CD4-positive, alpha-beta T cell (primary cell): ENCODE measurements around the gene MCRIP2. TPM values are rescaled to one million over a fixed set of nuclear protein-coding genes. Genes with fewer than 3 reads are reported as not detected.
A peak's percentile ranks its signal among the peaks of the same experiment; 100 is the strongest.

Experiments
- ATAC-seq: fragments of 200-7000 bp; cut with Tn5 transposase; one replicate; pipeline ENCODE4 v1.10.0; 2022; ENCODE audit warnings: mild to moderate bottlenecking; ENCODE audit not compliant: poor library complexity
- CTCF ChIA-PET: fragments of 350-600 bp; sonication (Branson Sonifier 250); formaldehyde crosslinking; loops from one replicate; lab custom pipeline; 2021; ENCODE audit warnings: antibody characterized with exemption, inconsistent platforms; lab: Charles Lee
- POLR2A ChIA-PET: fragments of 350-600 bp; sonication (Branson Sonifier 250); formaldehyde crosslinking; loops from one replicate; lab custom pipeline; 2021; ENCODE audit warnings: antibody characterized with exemption, inconsistent platforms; lab: Charles Lee
- DNase-seq, 14 experiments: peaks; one replicate each; pipeline ENCODE4 v3.0.0-alpha.2; 2013 to 2020; ENCODE audit warnings: mixed read lengths in 2 of 14
- H3K27ac ChIP-seq, 2 donors: one replicate each; pipeline versions ENCODE4 v1.5.1 to v1.7.0; 2013; ENCODE audit warnings: low read length in 2 of 2, low read depth in 1 of 2, mild to moderate bottlenecking in 1 of 2
- H3K27me3 ChIP-seq, 2 experiments: 1 replicate in 1 of 2; 2 replicates in 1 of 2; pipeline versions ENCODE4 v1.6.1 to v1.7.0; 2013; ENCODE audit warnings: low read length in 2 of 2, control low read depth in 1 of 2, mild to moderate bottlenecking in 1 of 2, moderate library complexity in 1 of 2; ENCODE audit not compliant: insufficient read depth in 2 of 2, control insufficient read depth in 1 of 2
- H3K36me3 ChIP-seq: one replicate; pipeline ENCODE4 v1.6.1; 2013; ENCODE audit warnings: low read length, control low read depth; ENCODE audit not compliant: insufficient read depth
- H3K4me1 ChIP-seq: one replicate; pipeline ENCODE4 v1.6.1; 2013; ENCODE audit warnings: low read length, control low read depth; ENCODE audit not compliant: insufficient read depth
- H3K4me3 ChIP-seq: one replicate; pipeline ENCODE4 v1.5.1; 2013; ENCODE audit warnings: mild to moderate bottlenecking, low read length, moderate library complexity
- H3K9me3 ChIP-seq, 2 experiments: 1 replicate in 1 of 2; 2 replicates in 1 of 2; pipeline versions ENCODE4 v1.6.1 to v1.7.0; 2013; ENCODE audit warnings: low read length in 2 of 2, mild to moderate bottlenecking in 2 of 2, control low read depth in 1 of 2, moderate library complexity in 1 of 2; ENCODE audit not compliant: control insufficient read depth in 1 of 2, insufficient read depth in 1 of 2
- H3K27ac Mint-ChIP-seq: one replicate; pipeline ENCODE4 v1.8.0; 2020; ENCODE audit warnings: mixed read lengths
- H3K27me3 Mint-ChIP-seq: one replicate; pipeline ENCODE4 v1.8.0; 2021; ENCODE audit warnings: mixed read lengths
- H3K36me3 Mint-ChIP-seq: one replicate; pipeline ENCODE4 v1.8.0; 2021; ENCODE audit warnings: low read depth, mixed read lengths
- H3K4me1 Mint-ChIP-seq: one replicate; pipeline ENCODE4 v1.8.0; 2021; ENCODE audit warnings: low read depth, mixed read lengths
- H3K4me3 Mint-ChIP-seq: one replicate; pipeline ENCODE4 v1.8.0; 2020; ENCODE audit warnings: mild to moderate bottlenecking, mixed read lengths
- H3K9me3 Mint-ChIP-seq: one replicate; pipeline ENCODE4 v1.8.0; 2020; ENCODE audit warnings: mixed read lengths
- intact Hi-C, 2 experiments: fragments of 100-400 bp; cut with DNase I in 1 of 2; cut with micrococcal nuclease in 1 of 2; formaldehyde crosslinking; loops; one replicate each; pipeline versions ENCODE4 v1.15.1 to v1.9.0; 2023 to 2025; cut with DNase I, micrococcal nuclease
- total RNA-seq, 174 experiments: library from RNA in 2 of 174; stranded (reverse) in 2 of 174; gene quantifications; one replicate each; pipeline ENCODE4 v1.2.3 and lab custom pipeline; 2021 to 2026
- TF ChIP-seq, protein P1 (sequence below): fragments of 200-600 bp; IDR thresholded peaks from one replicate; pipeline ENCODE4 v1.8.0; 2022; ENCODE audit warnings: antibody characterized with exemption, mild to moderate bottlenecking

The MCRIP2 gene
- total RNA-seq, 2 experiments from 2014 or later: 11.4 to 14.6 TPM

GRCh38 chr16:680967-681745 lies 39.5 kb downstream of the MCRIP2 start:
- H3K4me1 Mint-ChIP-seq: peaks cover 20% of the 10 kb centered on the region

GRCh38 chr16:681746-682427 lies 40.3 kb downstream of the MCRIP2 start:
- peaks cover 17% of the 10 kb centered on the region for H3K4me1 Mint-ChIP-seq
- CTCF ChIA-PET: no interaction called here
- intact Hi-C loops: no loop called here
- H3K36me3 ChIP-seq: peaks cover 27% of the 10 kb centered on the region
- H3K36me3 Mint-ChIP-seq: peaks cover 19% of the 10 kb centered on the region
- H3K9me3 ChIP-seq: no peaks in the 10 kb centered on the region
- H3K27me3 ChIP-seq: peaks cover 0 to 1% of the 10 kb centered on the region in 2 experiments
- TF ChIP-seq, protein P1, sequence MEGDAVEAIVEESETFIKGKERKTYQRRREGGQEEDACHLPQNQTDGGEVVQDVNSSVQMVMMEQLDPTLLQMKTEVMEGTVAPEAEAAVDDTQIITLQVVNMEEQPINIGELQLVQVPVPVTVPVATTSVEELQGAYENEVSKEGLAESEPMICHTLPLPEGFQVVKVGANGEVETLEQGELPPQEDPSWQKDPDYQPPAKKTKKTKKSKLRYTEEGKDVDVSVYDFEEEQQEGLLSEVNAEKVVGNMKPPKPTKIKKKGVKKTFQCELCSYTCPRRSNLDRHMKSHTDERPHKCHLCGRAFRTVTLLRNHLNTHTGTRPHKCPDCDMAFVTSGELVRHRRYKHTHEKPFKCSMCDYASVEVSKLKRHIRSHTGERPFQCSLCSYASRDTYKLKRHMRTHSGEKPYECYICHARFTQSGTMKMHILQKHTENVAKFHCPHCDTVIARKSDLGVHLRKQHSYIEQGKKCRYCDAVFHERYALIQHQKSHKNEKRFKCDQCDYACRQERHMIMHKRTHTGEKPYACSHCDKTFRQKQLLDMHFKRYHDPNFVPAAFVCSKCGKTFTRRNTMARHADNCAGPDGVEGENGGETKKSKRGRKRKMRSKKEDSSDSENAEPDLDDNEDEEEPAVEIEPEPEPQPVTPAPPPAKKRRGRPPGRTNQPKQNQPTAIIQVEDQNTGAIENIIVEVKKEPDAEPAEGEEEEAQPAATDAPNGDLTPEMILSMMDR: no peak
- no peak overlapping the region for H3K4me3 ChIP-seq
- ATAC-seq: no peak
- H3K4me3 Mint-ChIP-seq: peak overlapping the region; percentile 83
- POLR2A ChIA-PET: interaction anchor here (1.2 to 4.8 kb wide), 8 partner anchors 8 to 299 kb away, joined by 3 to 55 read pairs (median 6); partner anchors contain the start of genes METTL26, RHOT2, SOX8 and WDR24
- H3K4me1 ChIP-seq: peaks cover 71% of the 10 kb centered on the region
- H3K9me3 Mint-ChIP-seq: no peaks in the 10 kb centered on the region
- DNase-seq: peak in 1 of 14 experiments; percentile 42
- no peaks in the 10 kb centered on the region for H3K27me3 Mint-ChIP-seq
- H3K27ac ChIP-seq: no peak overlapping the region
- H3K27ac Mint-ChIP-seq: peak overlapping the region; percentile 70

More at GRCh38 chr16:680967-681745, 39.5 kb downstream of the MCRIP2 start:
- CTCF ChIA-PET: no interaction called here
- H3K36me3 Mint-ChIP-seq: peaks cover 19% of the 10 kb centered on the region
- ATAC-seq: no peak
- POLR2A ChIA-PET: interaction anchor here (1.0 to 4.8 kb wide), 14 partner anchors 8 to 1524 kb away, joined by 3 to 55 read pairs (median 5); partner anchors contain the start of genes ANTKMT, METTL26, MLST8 and RHOT2
- peak overlapping the region; percentile 76 for H3K4me3 ChIP-seq
- DNase-seq: no peak
- TF ChIP-seq, protein P1: no peak
- H3K4me1 ChIP-seq: peaks cover 74% of the 10 kb centered on the region
- H3K27me3 Mint-ChIP-seq: no peaks in the 10 kb centered on the region
- peaks cover 20% of the 10 kb centered on the region for H3K36me3 ChIP-seq
- peak overlapping the region; percentile 41 to 53 for H3K27ac ChIP-seq
- H3K27me3 ChIP-seq: peaks cover 5% of the 10 kb centered on the region in 2 experiments
- H3K4me3 Mint-ChIP-seq: peak overlapping the region; percentile 83
- peak overlapping the region; percentile 70 for H3K27ac Mint-ChIP-seq
- no peaks in the 10 kb centered on the region for H3K9me3 Mint-ChIP-seq
- H3K9me3 ChIP-seq: no peaks in the 10 kb centered on the region
- intact Hi-C loops: no loop called here

DNA sequence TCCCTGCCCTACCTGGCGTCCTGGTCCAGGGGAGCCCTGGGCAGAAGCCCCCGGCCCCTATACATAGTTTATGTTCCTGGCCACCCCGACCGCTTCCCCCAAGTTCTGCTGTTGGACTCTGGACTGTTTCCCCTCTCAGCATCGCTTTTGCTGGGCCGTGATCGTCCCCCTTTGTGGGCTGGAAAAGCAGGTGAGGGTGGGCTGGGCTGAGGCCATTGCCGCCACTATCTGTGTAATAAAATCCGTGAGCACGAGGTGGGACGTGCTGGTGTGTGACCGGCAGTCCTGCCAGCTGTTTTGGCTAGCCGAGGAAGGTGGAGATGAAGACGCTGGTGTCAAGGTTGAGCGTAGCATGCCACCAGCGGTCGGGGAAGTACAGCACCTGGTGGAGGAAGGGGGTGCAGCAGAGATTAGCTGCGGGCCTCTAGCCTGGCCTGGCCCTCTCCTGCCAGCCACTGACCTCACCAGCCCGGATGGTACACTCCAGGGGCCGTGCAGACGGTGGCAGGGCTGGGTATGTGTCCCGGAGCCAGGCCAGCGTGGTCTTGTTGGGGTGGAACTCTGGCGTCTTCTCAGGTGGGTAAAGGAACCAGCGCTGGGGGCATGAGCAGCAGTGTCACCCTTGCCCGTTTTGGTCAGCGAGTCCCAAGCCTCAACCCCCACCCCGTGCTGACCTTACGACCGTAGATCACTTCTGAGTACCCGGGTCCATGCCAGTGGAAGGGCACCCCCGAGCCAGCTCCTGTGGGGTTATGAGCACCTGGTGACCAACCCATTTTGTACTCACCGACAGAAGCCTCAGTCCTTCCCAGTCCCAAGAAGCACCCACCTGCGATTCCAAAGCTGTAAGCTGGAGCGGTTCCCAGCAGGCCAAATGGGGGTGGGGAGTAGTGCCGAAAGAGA lies 41.1 kb downstream of the MCRIP2 start:
- CTCF ChIA-PET: no interaction called here
- intact Hi-C loops: no loop called here
- H3K27me3 Mint-ChIP-seq: no peaks in the 10 kb centered on the region
- H3K27me3 ChIP-seq: no peaks in the 10 kb centered on the region
- H3K4me3 ChIP-seq: no peak overlapping the region
- no peaks in the 10 kb centered on the region for H3K9me3 Mint-ChIP-seq
- H3K36me3 ChIP-seq: peaks cover 29% of the 10 kb centered on the region
- no peaks in the 10 kb centered on the region for H3K9me3 ChIP-seq
- no peak overlapping the region for H3K27ac ChIP-seq
- TF ChIP-seq, protein P1: no peak
- H3K27ac Mint-ChIP-seq: peak overlapping the region; percentile 69
- H3K36me3 Mint-ChIP-seq: peaks cover 19% of the 10 kb centered on the region
- peak in 1 of 14 experiments; percentile 51 for DNase-seq
- no peak for ATAC-seq
- POLR2A ChIA-PET: interaction anchor here (2.5 to 4.8 kb wide), 2 partner anchors 12 to 15 kb away, joined by 12 to 55 read pairs; partner anchors contain the start of gene RHOT2
- peaks cover 15% of the 10 kb centered on the region for H3K4me1 Mint-ChIP-seq
- peak overlapping the region; percentile 83 for H3K4me3 Mint-ChIP-seq
- peaks cover 65% of the 10 kb centered on the region for H3K4me1 ChIP-seq
